GM23248 (cell line): ENCODE results near the gene AFF3. TPM values are rescaled to one million over a fixed set of nuclear protein-coding genes. Genes with fewer than 3 reads are reported as not detected.

Experiments
- DNase-seq: peaks from one replicate; pipeline ENCODE4 v3.0.0-alpha.2; 2015
- H2AFZ ChIP-seq: fragments of 200-600 bp; sonication (generic); 2 replicates; pipeline ENCODE4 v1.6.1; 2016; ENCODE audit warnings: antibody characterized with exemption
- H3F3A ChIP-seq: fragments of 200-600 bp; sonication (generic); 2 replicates; pipeline ENCODE4 v1.6.1; 2016; ENCODE audit warnings: mild to moderate bottlenecking, antibody characterized with exemption, mixed run types; ENCODE audit not compliant: insufficient read depth
- H3K27ac ChIP-seq: fragments of 200-600 bp; sonication (generic); 2 replicates; pipeline ENCODE4 v1.5.1; 2016; ENCODE audit warnings: mild to moderate bottlenecking
- H3K27me3 ChIP-seq: fragments of 200-600 bp; sonication (generic); replicated peaks from 2 replicates; pipeline ENCODE4 v1.6.1; 2016; ENCODE audit warnings: mild to moderate bottlenecking; ENCODE audit not compliant: insufficient read depth
- H3K36me3 ChIP-seq: fragments of 200-600 bp; sonication (generic); 2 replicates; pipeline ENCODE4 v1.6.1; 2016; ENCODE audit warnings: low read depth, mild to moderate bottlenecking
- H3K4me1 ChIP-seq: fragments of 200-600 bp; sonication (generic); 2 replicates; pipeline ENCODE4 v1.6.1; 2016; ENCODE audit warnings: mild to moderate bottlenecking; ENCODE audit not compliant: insufficient read depth
- H3K4me2 ChIP-seq: fragments of 200-600 bp; sonication (generic); one replicate; pipeline ENCODE4 v1.6.1; 2016; ENCODE audit warnings: mild to moderate bottlenecking; ENCODE audit not compliant: unreplicated experiment
- H3K4me3 ChIP-seq: fragments of 200-600 bp; sonication (generic); 2 replicates; pipeline ENCODE4 v1.5.1; 2016; ENCODE audit warnings: mild to moderate bottlenecking
- H3K79me2 ChIP-seq: fragments of 200-600 bp; sonication (generic); 2 replicates; pipeline ENCODE4 v1.6.1; 2016; ENCODE audit warnings: mild to moderate bottlenecking; ENCODE audit not compliant: insufficient read depth
- H3K9ac ChIP-seq: fragments of 200-600 bp; sonication (generic); 2 replicates; pipeline ENCODE4 v1.6.1; 2016; ENCODE audit warnings: mild to moderate bottlenecking
- H3K9me2 ChIP-seq: fragments of 200-600 bp; sonication (generic); 2 replicates; pipeline ENCODE4 v1.6.1; 2016; ENCODE audit warnings: mixed run types, mild to moderate bottlenecking, moderate library complexity; ENCODE audit not compliant: insufficient read depth
- H3K9me3 ChIP-seq: fragments of 200-600 bp; sonication (generic); one replicate; pipeline ENCODE4 v1.6.1; 2017; ENCODE audit warnings: low read depth
- H4K20me1 ChIP-seq: fragments of 200-600 bp; sonication (generic); 2 replicates; pipeline ENCODE4 v1.6.0; 2016; ENCODE audit not compliant: insufficient read depth
- EZH2 ChIP-seq: fragments of 200-600 bp; sonication (generic); IDR thresholded peaks from 2 replicates; pipeline ENCODE4 v1.6.1; 2018; ENCODE audit warnings: antibody characterized with exemption, mild to moderate bottlenecking; ENCODE audit not compliant: insufficient read depth, poor library complexity, severe bottlenecking
- EZH2phosphoT487 ChIP-seq: fragments of 200-600 bp; sonication (generic); IDR thresholded peaks from 2 replicates; pipeline ENCODE4 v1.6.1; 2018; ENCODE audit warnings: antibody characterized with exemption, moderate library complexity, mild to moderate bottlenecking, low read depth; ENCODE audit not compliant: insufficient read depth
- WGBS, 2 experiments: methylation state at CpG; one replicate each; pipeline ENCODE4 v1.1.6; 2015 to 2017; ENCODE audit warnings: low lambda C conversion rate in 2 of 2, low coverage in 1 of 2; ENCODE audit errors: missing lambda C conversion rate in 2 of 2; 5-methylcytosine and 5-hydroxymethylcytosine counted together
- in situ Hi-C: fragments of 300-500 bp; cut with MboI; formaldehyde crosslinking; loops from 2 replicates; pipeline ENCODE4 v1.15.0; 2020
- polyA plus RNA-seq: library from polyadenylated mRNA; unstranded; fragments of >200 nt; fragmentation: Nextera tagmentation; extraction: Ambion mirVana; gene quantifications from 2 replicates; pipeline ENCODE4 v1.2.1, GENCODE V29; 2016
- total RNA-seq: library from RNA; depleted of rRNA; stranded (reverse); fragments of >200 nt; shearing (Covaris generic); gene quantifications from 2 replicates; pipeline ENCODE4 v1.2.3, GENCODE V29; 2014

Gene AFF3
- total and polyA plus RNA-seq, 2 experiments from 2014 or later: 0.56 to 0.86 TPM

DNA sequence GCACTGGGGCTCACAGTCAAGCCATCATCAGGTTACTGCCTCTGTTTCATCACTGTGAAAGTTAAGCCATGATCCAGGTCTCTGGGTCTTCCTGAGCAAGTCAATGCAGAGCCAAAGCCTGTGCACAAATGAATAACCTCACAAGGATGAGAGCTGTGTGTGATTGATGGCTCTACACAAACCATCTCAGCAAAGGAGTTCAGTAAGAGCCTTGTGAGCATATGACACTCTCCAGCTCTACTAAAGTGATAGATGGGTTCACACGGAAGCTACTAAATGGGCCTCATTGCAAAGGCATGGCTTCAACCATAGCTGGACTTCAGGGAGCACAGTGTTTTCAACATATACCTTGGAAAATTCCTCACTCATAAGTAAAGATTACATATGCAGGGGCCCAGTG, 101.5 kb downstream of the AFF3 start:
- Histone ChIP-seq H3F3A (no peaks in the 10 kb centered on the region), H3K36me3 (no peaks in the 10 kb centered on the region), H3K4me1 (no peaks in the 10 kb centered on the region), H3K27me3 (peaks cover 5% of the 10 kb centered on the region; the same call in 1 of the 2 replicates), H3K79me2 (no peaks in the 10 kb centered on the region), H3K9ac (no peak overlapping the region), H3K4me2 (no peak overlapping the region), H2AFZ (no peak overlapping the region), H3K9me3 (no peaks in the 10 kb centered on the region), H3K4me3 (no peak overlapping the region), H3K9me2 (no peaks in the 10 kb centered on the region), H3K27ac (no peak overlapping the region), H4K20me1 (no peaks in the 10 kb centered on the region)
- no peak for DNase-seq
- in situ Hi-C loops: no loop called here
- 42 to 50% methylated on average over 1 of the region's 1 CpG for WGBS, 2 experiments
- no peak for TF ChIP-seq EZH2
- TF ChIP-seq EZH2phosphoT487: no peak

DNA sequence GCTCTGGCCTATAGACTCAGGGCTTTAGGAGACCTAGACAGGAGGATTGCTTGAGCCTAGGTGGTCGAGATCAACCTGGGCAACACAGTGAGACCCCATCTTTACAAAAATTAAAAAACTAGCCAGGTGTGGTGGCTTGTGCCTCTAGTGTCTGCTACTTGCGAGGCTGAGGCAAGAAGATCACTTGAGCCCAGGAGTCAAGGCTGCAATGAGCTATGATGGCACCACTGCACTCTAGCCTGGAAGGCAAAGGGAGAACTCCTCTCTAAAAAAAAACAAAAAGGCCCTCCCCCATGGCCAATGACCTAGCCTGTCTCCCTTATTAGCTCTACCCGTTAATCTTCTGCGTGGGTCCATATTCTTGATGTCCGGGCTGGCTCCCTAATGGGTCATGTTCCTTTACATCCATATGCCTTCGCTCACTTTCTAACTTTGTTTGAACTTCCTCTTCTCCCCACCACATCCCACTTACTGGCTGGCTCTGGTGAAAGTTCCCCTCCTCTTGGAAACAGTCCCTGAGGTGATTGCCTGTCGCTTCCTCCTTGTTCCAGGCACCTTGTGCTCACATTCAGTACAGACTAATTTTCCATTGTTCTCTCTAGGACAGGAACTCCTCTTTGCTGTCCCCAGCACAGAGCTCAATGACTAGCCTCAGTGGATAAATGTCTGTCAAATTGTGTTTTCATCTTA, 103.0 kb downstream of the AFF3 start:
- no peak overlapping the region for H3K4me2 ChIP-seq
- TF ChIP-seq EZH2 (no peak), EZH2phosphoT487 (no peak)
- H3K4me3 ChIP-seq: no peak overlapping the region
- H4K20me1 ChIP-seq: no peaks in the 10 kb centered on the region
- in situ Hi-C loops: no loop called here
- no peaks in the 10 kb centered on the region for H3K36me3 ChIP-seq
- H3K9me2 ChIP-seq: no peaks in the 10 kb centered on the region
- no peak overlapping the region for H3K9ac ChIP-seq
- no peaks in the 10 kb centered on the region for H3K4me1 ChIP-seq
- no peak overlapping the region for H2AFZ ChIP-seq
- no peak overlapping the region for H3K27ac ChIP-seq
- H3K79me2 ChIP-seq: no peaks in the 10 kb centered on the region
- 75 to 84% methylated on average over 7 of the region's 7 CpGs for WGBS, 2 experiments
- no peaks in the 10 kb centered on the region for H3K9me3 ChIP-seq
- H3K27me3 ChIP-seq: peaks cover 5% of the 10 kb centered on the region; the same call in 1 of the 2 replicates
- DNase-seq: no peak
- no peaks in the 10 kb centered on the region for H3F3A ChIP-seq

DNA sequence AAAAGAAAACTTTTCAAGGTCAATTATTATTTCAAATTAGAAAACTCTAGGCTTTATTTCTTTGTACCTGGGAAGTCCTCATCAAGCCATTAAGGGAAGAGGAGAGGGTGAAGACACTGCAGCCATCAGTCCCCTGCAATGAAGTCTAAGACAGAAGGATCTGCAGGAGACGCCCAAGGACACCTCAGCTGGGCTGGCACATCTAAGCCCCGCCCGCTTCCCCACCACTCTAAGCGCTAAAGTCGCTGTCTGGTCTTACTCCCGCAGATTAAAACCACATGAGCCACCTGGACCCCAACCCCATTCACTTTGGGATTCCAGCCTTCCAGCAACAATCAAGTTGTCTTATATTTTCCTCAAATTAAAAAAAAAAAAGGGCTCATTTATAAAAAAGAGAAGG, 104.4 kb downstream of the AFF3 start:
- no peak for DNase-seq
- no peaks in the 10 kb centered on the region for H3F3A ChIP-seq
- in situ Hi-C loops: no loop called here
- H3K27ac ChIP-seq: no peak overlapping the region
- H3K9ac ChIP-seq: no peak overlapping the region
- no peak overlapping the region for H3K4me2 ChIP-seq
- H3K27me3 ChIP-seq: peaks cover 5% of the 10 kb centered on the region; the same call in 1 of the 2 replicates
- no peaks in the 10 kb centered on the region for H4K20me1 ChIP-seq
- no peaks in the 10 kb centered on the region for H3K36me3 ChIP-seq
- WGBS, 2 experiments: 64 to 75% methylated on average over 6 of the region's 6 CpGs
- H3K4me1 ChIP-seq: no peaks in the 10 kb centered on the region
- H3K79me2 ChIP-seq: no peaks in the 10 kb centered on the region
- H3K9me2 ChIP-seq: no peaks in the 10 kb centered on the region
- no peak overlapping the region for H2AFZ ChIP-seq
- no peak overlapping the region for H3K4me3 ChIP-seq
- no peaks in the 10 kb centered on the region for H3K9me3 ChIP-seq
- no peak for TF ChIP-seq EZH2
- TF ChIP-seq EZH2phosphoT487: no peak

DNA sequence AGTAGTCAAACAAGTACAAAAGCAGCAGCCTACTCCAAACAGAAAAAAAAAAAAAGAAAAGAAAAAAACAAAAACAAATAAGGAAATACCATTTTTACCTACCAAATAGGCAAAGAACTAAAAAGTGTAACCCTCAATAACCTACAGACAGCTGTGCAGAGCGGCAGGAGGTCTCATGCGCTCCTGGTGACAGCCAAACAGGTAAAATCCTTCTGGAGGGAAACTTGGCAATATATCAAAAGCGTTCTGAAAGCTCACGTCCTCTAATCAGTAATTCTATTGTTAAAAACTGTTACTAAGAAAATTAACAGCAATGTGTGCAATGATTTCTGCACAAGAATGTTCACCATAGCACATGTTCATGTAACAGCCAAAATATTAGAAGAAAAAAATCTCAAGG, 105.6 kb downstream of the AFF3 start:
- H3K36me3 ChIP-seq: no peaks in the 10 kb centered on the region
- H3K27me3 ChIP-seq: peaks cover 5% of the 10 kb centered on the region; the same call in 1 of the 2 replicates
- no peak overlapping the region for H3K4me3 ChIP-seq
- no peak overlapping the region for H3K9ac ChIP-seq
- H2AFZ ChIP-seq: no peak overlapping the region
- H4K20me1 ChIP-seq: no peaks in the 10 kb centered on the region
- no peaks in the 10 kb centered on the region for H3F3A ChIP-seq
- in situ Hi-C loops: no loop called here
- no peaks in the 10 kb centered on the region for H3K9me3 ChIP-seq
- WGBS, 2 experiments: 50 to 51% methylated on average over 4 of the region's 4 CpGs
- no peaks in the 10 kb centered on the region for H3K79me2 ChIP-seq
- no peaks in the 10 kb centered on the region for H3K9me2 ChIP-seq
- DNase-seq: no peak
- no peaks in the 10 kb centered on the region for H3K4me1 ChIP-seq
- no peak overlapping the region for H3K27ac ChIP-seq
- no peak for TF ChIP-seq EZH2phosphoT487
- TF ChIP-seq EZH2: no peak
- H3K4me2 ChIP-seq: no peak overlapping the region

DNA sequence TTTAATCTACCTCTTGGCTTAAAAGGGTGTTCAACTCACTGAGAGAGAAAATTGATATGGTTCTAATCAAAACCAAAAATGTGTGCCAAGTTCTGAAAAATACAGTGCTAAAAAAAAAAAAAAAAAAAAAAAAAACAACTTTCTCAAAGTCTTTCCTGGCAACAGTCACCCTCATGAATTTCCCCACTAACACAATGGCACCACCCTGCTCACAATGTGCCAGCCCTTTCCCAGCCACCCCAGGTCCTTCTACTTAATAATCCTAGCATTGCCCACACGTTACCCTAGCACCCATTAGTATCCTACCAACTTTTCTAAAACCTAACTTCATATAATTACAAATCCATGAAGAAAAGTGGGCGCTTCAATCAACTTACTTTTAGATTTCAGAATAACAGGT, 106.4 kb downstream of the AFF3 start:
- no peak overlapping the region for H3K4me3 ChIP-seq
- no peak overlapping the region for H3K27ac ChIP-seq
- H3K4me2 ChIP-seq: no peak overlapping the region
- peaks cover under 1% of the 10 kb centered on the region; the same call in 1 of the 2 replicates for H3K27me3 ChIP-seq
- DNase-seq: no peak
- H2AFZ ChIP-seq: no peak overlapping the region
- 77 to 79% methylated on average over 2 of the region's 2 CpGs for WGBS, 2 experiments
- no peaks in the 10 kb centered on the region for H3K36me3 ChIP-seq
- H3K9me3 ChIP-seq: no peaks in the 10 kb centered on the region
- H3K79me2 ChIP-seq: no peaks in the 10 kb centered on the region
- H3K9me2 ChIP-seq: no peaks in the 10 kb centered on the region
- TF ChIP-seq EZH2 (no peak), EZH2phosphoT487 (no peak)
- in situ Hi-C loops: no loop called here
- no peaks in the 10 kb centered on the region for H3K4me1 ChIP-seq
- no peaks in the 10 kb centered on the region for H4K20me1 ChIP-seq
- H3K9ac ChIP-seq: no peak overlapping the region
- H3F3A ChIP-seq: no peaks in the 10 kb centered on the region
